ENCODE data around the gene EBF3.

Gene EBF3

GRCh38 chr10:129839285-129840195 lies 124.5 kb downstream of the EBF3 start:
- Histone ChIP-seq H3K27ac (ENCODE audit: low read depth, low read length, severe bottlenecking) (no peak overlapping the region), H3K36me3 (ENCODE audit: control insufficient read depth, insufficient read depth, low read length) (no peaks in the 10 kb centered on the region), H3K4me3 (ENCODE audit: extremely low read depth, insufficient read depth, low read length, poor library complexity, severe bottlenecking) (no peak overlapping the region), H3K4me1 (ENCODE audit: control insufficient read depth, insufficient read depth, low read length, poor library complexity, severe bottlenecking) (no peaks in the 10 kb centered on the region), H3K9me3 (ENCODE audit: control insufficient read depth, low read length) (no peaks in the 10 kb centered on the region)
- WGBS, 2 experiments (ENCODE audit: insufficient coverage in 2 of 2) = 94 to 95% methylated on average over 24 to 27 of the region's 27 CpGs

GRCh38 chr10:129838794-129839193 lies 125.3 kb downstream of the EBF3 start:
- Histone ChIP-seq H3K4me1 (ENCODE audit: control insufficient read depth, insufficient read depth, low read length, poor library complexity, severe bottlenecking) (no peaks in the 10 kb centered on the region), H3K36me3 (ENCODE audit: control insufficient read depth, insufficient read depth, low read length) (no peaks in the 10 kb centered on the region), H3K9me3 (ENCODE audit: control insufficient read depth, low read length) (no peaks in the 10 kb centered on the region), H3K27ac (ENCODE audit: low read depth, low read length, severe bottlenecking) (no peak overlapping the region), H3K4me3 (ENCODE audit: extremely low read depth, insufficient read depth, low read length, poor library complexity, severe bottlenecking) (no peak overlapping the region)
- WGBS, 2 experiments (ENCODE audit: insufficient coverage in 2 of 2) = 97 to 98% methylated on average over 26 of the region's 26 CpGs

- WGBS, 2 experiments (ENCODE audit: insufficient coverage in 2 of 2) = 93 to 94% methylated on average over 19 to 21 of the region's 26 CpGs
Observed at GRCh38 chr10:129837909-129838582, 126.0 kb downstream of the EBF3 start.

GRCh38 chr10:129836253-129836652 lies 127.8 kb downstream of the EBF3 start:
- Histone ChIP-seq H3K4me3 (ENCODE audit: extremely low read depth, insufficient read depth, low read length, poor library complexity, severe bottlenecking) (no peak overlapping the region), H3K27ac (ENCODE audit: low read depth, low read length, severe bottlenecking) (no peak overlapping the region), H3K9me3 (ENCODE audit: control insufficient read depth, low read length) (no peaks in the 10 kb centered on the region), H3K4me1 (ENCODE audit: control insufficient read depth, insufficient read depth, low read length, poor library complexity, severe bottlenecking) (no peaks in the 10 kb centered on the region), H3K36me3 (ENCODE audit: control insufficient read depth, insufficient read depth, low read length) (no peaks in the 10 kb centered on the region)
- WGBS, 2 experiments (ENCODE audit: insufficient coverage in 2 of 2) = 86 to 96% methylated on average over 4 to 7 of the region's 7 CpGs

More at GRCh38 chr10:129837909-129838582, 126.0 kb downstream of the EBF3 start:
- H3K27ac ChIP-seq (ENCODE audit: low read depth, low read length, severe bottlenecking) = no peak overlapping the region
- no peaks in the 10 kb centered on the region for H3K36me3 ChIP-seq (ENCODE audit: control insufficient read depth, insufficient read depth, low read length)
- no peaks in the 10 kb centered on the region for H3K4me1 ChIP-seq (ENCODE audit: control insufficient read depth, insufficient read depth, low read length, poor library complexity, severe bottlenecking)
- no peaks in the 10 kb centered on the region for H3K9me3 ChIP-seq (ENCODE audit: control insufficient read depth, low read length)
- H3K4me3 ChIP-seq (ENCODE audit: extremely low read depth, insufficient read depth, low read length, poor library complexity, severe bottlenecking) = no peak overlapping the region

- Histone ChIP-seq H3K27ac (ENCODE audit: low read depth, low read length, severe bottlenecking) (no peak overlapping the region), H3K36me3 (ENCODE audit: control insufficient read depth, insufficient read depth, low read length) (no peaks in the 10 kb centered on the region), H3K9me3 (ENCODE audit: control insufficient read depth, low read length) (no peaks in the 10 kb centered on the region), H3K4me3 (ENCODE audit: extremely low read depth, insufficient read depth, low read length, poor library complexity, severe bottlenecking) (no peak overlapping the region), H3K4me1 (ENCODE audit: control insufficient read depth, insufficient read depth, low read length, poor library complexity, severe bottlenecking) (no peaks in the 10 kb centered on the region)
- WGBS, 2 experiments (ENCODE audit: insufficient coverage in 2 of 2) = 83 to 88% methylated on average over 14 to 15 of the region's 15 CpGs
Observed at GRCh38 chr10:129833994-129834739, 129.9 kb downstream of the EBF3 start.

- Histone ChIP-seq H3K27ac (ENCODE audit: low read depth, low read length, severe bottlenecking) (no peak overlapping the region), H3K9me3 (ENCODE audit: control insufficient read depth, low read length) (no peaks in the 10 kb centered on the region), H3K4me3 (ENCODE audit: extremely low read depth, insufficient read depth, low read length, poor library complexity, severe bottlenecking) (no peak overlapping the region), H3K36me3 (ENCODE audit: control insufficient read depth, insufficient read depth, low read length) (no peaks in the 10 kb centered on the region), H3K4me1 (ENCODE audit: control insufficient read depth, insufficient read depth, low read length, poor library complexity, severe bottlenecking) (no peaks in the 10 kb centered on the region)
- 95 to 98% methylated on average over 7 to 8 of the region's 12 CpGs for WGBS, 2 experiments (ENCODE audit: insufficient coverage in 2 of 2)
Observed at GRCh38 chr10:129833468-129833950, 130.6 kb downstream of the EBF3 start.

- Histone ChIP-seq H3K4me3 (ENCODE audit: extremely low read depth, insufficient read depth, low read length, poor library complexity, severe bottlenecking) (no peak overlapping the region), H3K9me3 (ENCODE audit: control insufficient read depth, low read length) (no peaks in the 10 kb centered on the region), H3K27ac (ENCODE audit: low read depth, low read length, severe bottlenecking) (no peak overlapping the region), H3K36me3 (ENCODE audit: control insufficient read depth, insufficient read depth, low read length) (no peaks in the 10 kb centered on the region), H3K4me1 (ENCODE audit: control insufficient read depth, insufficient read depth, low read length, poor library complexity, severe bottlenecking) (no peaks in the 10 kb centered on the region)
- 93 to 95% methylated on average over 14 to 19 of the region's 22 CpGs for WGBS, 2 experiments (ENCODE audit: insufficient coverage in 2 of 2)
Observed at GRCh38 chr10:129832573-129833467, 131.3 kb downstream of the EBF3 start.

- H3K4me1 ChIP-seq (ENCODE audit: control insufficient read depth, insufficient read depth, low read length, poor library complexity, severe bottlenecking) = no peaks in the 10 kb centered on the region
- H3K9me3 ChIP-seq (ENCODE audit: control insufficient read depth, low read length) = no peaks in the 10 kb centered on the region
- no peak overlapping the region for H3K4me3 ChIP-seq (ENCODE audit: extremely low read depth, insufficient read depth, low read length, poor library complexity, severe bottlenecking)
- WGBS, 2 experiments (ENCODE audit: insufficient coverage in 2 of 2) = 95 to 97% methylated on average over 5 to 6 of the region's 8 CpGs
- no peak overlapping the region for H3K27ac ChIP-seq (ENCODE audit: low read depth, low read length, severe bottlenecking)
- no peaks in the 10 kb centered on the region for H3K36me3 ChIP-seq (ENCODE audit: control insufficient read depth, insufficient read depth, low read length)
Observed at GRCh38 chr10:129831150-129831549, 132.9 kb downstream of the EBF3 start.

- H3K4me1 ChIP-seq (ENCODE audit: control insufficient read depth, insufficient read depth, low read length, poor library complexity, severe bottlenecking) = no peaks in the 10 kb centered on the region
- no peaks in the 10 kb centered on the region for H3K9me3 ChIP-seq (ENCODE audit: control insufficient read depth, low read length)
- H3K36me3 ChIP-seq (ENCODE audit: control insufficient read depth, insufficient read depth, low read length) = no peaks in the 10 kb centered on the region
- 86 to 100% methylated on average over 2 to 3 of the region's 3 CpGs for WGBS, 2 experiments (ENCODE audit: insufficient coverage in 2 of 2)
- H3K4me3 ChIP-seq (ENCODE audit: extremely low read depth, insufficient read depth, low read length, poor library complexity, severe bottlenecking) = no peak overlapping the region
- no peak overlapping the region for H3K27ac ChIP-seq (ENCODE audit: low read depth, low read length, severe bottlenecking)
Observed at GRCh38 chr10:129825826-129826225, 138.2 kb downstream of the EBF3 start.

- 94 to 96% methylated on average over 5 of the region's 5 CpGs for WGBS, 2 experiments (ENCODE audit: insufficient coverage in 2 of 2)
- Histone ChIP-seq H3K4me3 (ENCODE audit: extremely low read depth, insufficient read depth, low read length, poor library complexity, severe bottlenecking) (no peak overlapping the region), H3K27ac (ENCODE audit: low read depth, low read length, severe bottlenecking) (no peak overlapping the region), H3K4me1 (ENCODE audit: control insufficient read depth, insufficient read depth, low read length, poor library complexity, severe bottlenecking) (no peaks in the 10 kb centered on the region), H3K36me3 (ENCODE audit: control insufficient read depth, insufficient read depth, low read length) (no peaks in the 10 kb centered on the region), H3K9me3 (ENCODE audit: control insufficient read depth, low read length) (no peaks in the 10 kb centered on the region)
Observed at GRCh38 chr10:129825221-129825620, 138.9 kb downstream of the EBF3 start.

Measured in mesodermal cell (in vitro differentiated cells).